Neural cell (in vitro differentiated cells): Measurements from ENCODE around the gene HERC2.

Experiments used
- CTCF ChIP-seq: fragments of 450-650 bp; IDR thresholded peaks from 2 replicates; pipeline ENCODE4 v1.5.1; 2014; ENCODE audit warnings: antibody characterized with exemption, mild to moderate bottlenecking, moderate library complexity; ENCODE audit not compliant: poor library complexity, severe bottlenecking
- EP300 ChIP-seq: fragments of 450-650 bp; conservative IDR thresholded peaks from 2 replicates; pipeline ENCODE4 v1.6.1; 2014; ENCODE audit warnings: antibody characterized with exemption, mild to moderate bottlenecking, moderate library complexity; ENCODE audit not compliant: poor library complexity, severe bottlenecking
- EZH2 ChIP-seq: fragments of 200-600, 300-800 bp; shearing (Covaris generic), sonication (generic); IDR thresholded peaks from 2 replicates; pipeline ENCODE4 v1.6.1; 2014; ENCODE audit warnings: antibody characterized with exemption, low read length, borderline replicate concordance, mild to moderate bottlenecking; ENCODE audit not compliant: insufficient read depth, poor library complexity, severe bottlenecking
- POLR2AphosphoS5 ChIP-seq: IDR thresholded peaks from 2 replicates; pipeline ENCODE4 v1.6.1; 2012
- SMC3 ChIP-seq: fragments of 450-650 bp; conservative IDR thresholded peaks from 2 replicates; pipeline ENCODE4 v1.6.1; 2014; ENCODE audit warnings: antibody characterized with exemption, mild to moderate bottlenecking, moderate library complexity; ENCODE audit not compliant: poor library complexity
- TAF1 ChIP-seq: IDR thresholded peaks from 2 replicates; pipeline ENCODE4 v1.6.1; 2012; ENCODE audit warnings: low read depth

DNA sequence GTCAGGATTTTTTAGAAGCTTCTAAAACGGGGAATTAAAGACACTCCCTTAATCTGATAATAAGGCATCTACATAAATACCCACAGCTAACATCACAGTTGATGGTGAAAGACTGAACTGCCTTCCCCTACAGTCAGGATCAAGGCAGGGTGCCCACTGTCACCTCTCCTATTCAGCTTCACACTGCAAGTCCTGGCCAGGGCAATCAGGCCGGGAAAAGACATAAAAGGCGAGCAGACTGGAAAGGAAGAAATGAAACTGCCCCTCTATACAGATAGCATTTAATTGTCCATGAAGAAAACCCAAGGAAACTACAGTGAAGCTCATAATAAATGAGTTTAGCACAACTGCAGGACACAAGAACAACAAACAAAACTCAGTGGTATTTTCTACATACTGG, 61.7 kb downstream of the HERC2 start:
- TF ChIP-seq CTCF (no peak), POLR2AphosphoS5 (no peak), SMC3 (no peak), TAF1 (no peak), EP300 (no peak), EZH2 (no peak)
